GM12801 (cell line): ENCODE data around the gene KLF4.

Experiments used
- CTCF ChIP-seq: IDR thresholded peaks from one replicate; pipeline ENCODE4 v1.5.1; 2011; ENCODE audit warnings: control low read depth; ENCODE audit not compliant: insufficient read length; ENCODE audit errors: extremely low read depth

KLF4 gene

GRCh38 chr9:107491081-107492053 is 1.8 kb upstream of the KLF4 start:
- TF ChIP-seq CTCF = no peak

- no peak for TF ChIP-seq CTCF
Observed at GRCh38 chr9:107489144-107489673, 360 bp downstream of the KLF4 start.

GRCh38 chr9:107488375-107489143 is 1.0 kb downstream of the KLF4 start:
- no peak for TF ChIP-seq CTCF

GRCh38 chr9:107487521-107488374 is 1.8 kb downstream of the KLF4 start:
- TF ChIP-seq CTCF = no peak

- no peak for TF ChIP-seq CTCF
Observed at GRCh38 chr9:107486674-107487520, 2.7 kb downstream of the KLF4 start.

GRCh38 chr9:107485458-107486043 is 4.0 kb downstream of the KLF4 start:
- no peak for TF ChIP-seq CTCF
